ENCODE measurements around the gene SMARCA2.

SMARCA2 gene

DNA sequence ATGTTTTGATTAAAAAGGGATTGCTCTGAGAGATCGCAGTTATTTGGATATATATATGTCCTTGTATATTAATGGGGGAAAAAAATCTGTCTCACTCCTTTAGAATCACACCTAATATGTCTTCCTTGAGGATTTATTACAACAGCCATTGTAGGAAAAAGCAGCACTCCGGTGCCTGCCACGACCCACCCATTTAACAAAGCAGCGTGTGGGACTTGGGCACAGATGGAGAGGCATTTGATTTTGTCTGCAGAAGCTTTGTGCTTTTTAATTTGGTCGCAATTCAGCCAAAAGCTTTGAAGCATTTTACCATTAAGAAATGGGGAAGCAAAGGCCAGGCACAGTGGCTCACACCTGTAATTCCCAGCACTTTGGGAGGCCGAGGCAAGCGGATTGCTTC, 159.2 kb downstream of the SMARCA2 start:
- Histone ChIP-seq H3K9me2 (replicated peaks; ENCODE audit: insufficient read depth, low read length) (no peaks in the 10 kb centered on the region), H3K36me3 (replicated peaks; ENCODE audit: insufficient read depth, low read length) (0 out of 2 replicates have a peak, but pooled peaks cover 5% of the 10 kb centered on the region), H3K27me3 (replicated peaks; ENCODE audit: insufficient read depth, low read length) (no peaks in the 10 kb centered on the region), H3K4me1 (ENCODE audit: low read length) (no peaks in the 10 kb centered on the region), H3K4me2 (ENCODE audit: low read depth, low read length) (no peak overlapping the region), H3K27ac (ENCODE audit: low read length) (no peak overlapping the region), H4K20me1 (ENCODE audit: insufficient read depth, low read length) (no peaks in the 10 kb centered on the region), H3K4me3 (ENCODE audit: low read length) (no peak overlapping the region), H3F3A (ENCODE audit: insufficient read depth, low read length) (no peaks in the 10 kb centered on the region), H3K79me2 (ENCODE audit: low read length) (no peaks in the 10 kb centered on the region), H3K9ac (ENCODE audit: low read length) (no peak overlapping the region), H3K9me3 (replicated peaks; ENCODE audit: insufficient read depth, low read length) (no peaks in the 10 kb centered on the region), H2AFZ (ENCODE audit: low read length) (no peak overlapping the region)
- TF ChIP-seq EZH2phosphoT487 (IDR thresholded peaks at IDR 0.05; ENCODE audit: low read length) (no peak), EZH2 (optimal IDR thresholded peaks at IDR 0.05; ENCODE audit: low read depth, low read length) (no peak)
- TF ChIP-seq, protein P1, sequence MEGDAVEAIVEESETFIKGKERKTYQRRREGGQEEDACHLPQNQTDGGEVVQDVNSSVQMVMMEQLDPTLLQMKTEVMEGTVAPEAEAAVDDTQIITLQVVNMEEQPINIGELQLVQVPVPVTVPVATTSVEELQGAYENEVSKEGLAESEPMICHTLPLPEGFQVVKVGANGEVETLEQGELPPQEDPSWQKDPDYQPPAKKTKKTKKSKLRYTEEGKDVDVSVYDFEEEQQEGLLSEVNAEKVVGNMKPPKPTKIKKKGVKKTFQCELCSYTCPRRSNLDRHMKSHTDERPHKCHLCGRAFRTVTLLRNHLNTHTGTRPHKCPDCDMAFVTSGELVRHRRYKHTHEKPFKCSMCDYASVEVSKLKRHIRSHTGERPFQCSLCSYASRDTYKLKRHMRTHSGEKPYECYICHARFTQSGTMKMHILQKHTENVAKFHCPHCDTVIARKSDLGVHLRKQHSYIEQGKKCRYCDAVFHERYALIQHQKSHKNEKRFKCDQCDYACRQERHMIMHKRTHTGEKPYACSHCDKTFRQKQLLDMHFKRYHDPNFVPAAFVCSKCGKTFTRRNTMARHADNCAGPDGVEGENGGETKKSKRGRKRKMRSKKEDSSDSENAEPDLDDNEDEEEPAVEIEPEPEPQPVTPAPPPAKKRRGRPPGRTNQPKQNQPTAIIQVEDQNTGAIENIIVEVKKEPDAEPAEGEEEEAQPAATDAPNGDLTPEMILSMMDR (IDR thresholded peaks at IDR 0.05; ENCODE audit: low read length): no peak
- DNase-seq: no peak

DNA sequence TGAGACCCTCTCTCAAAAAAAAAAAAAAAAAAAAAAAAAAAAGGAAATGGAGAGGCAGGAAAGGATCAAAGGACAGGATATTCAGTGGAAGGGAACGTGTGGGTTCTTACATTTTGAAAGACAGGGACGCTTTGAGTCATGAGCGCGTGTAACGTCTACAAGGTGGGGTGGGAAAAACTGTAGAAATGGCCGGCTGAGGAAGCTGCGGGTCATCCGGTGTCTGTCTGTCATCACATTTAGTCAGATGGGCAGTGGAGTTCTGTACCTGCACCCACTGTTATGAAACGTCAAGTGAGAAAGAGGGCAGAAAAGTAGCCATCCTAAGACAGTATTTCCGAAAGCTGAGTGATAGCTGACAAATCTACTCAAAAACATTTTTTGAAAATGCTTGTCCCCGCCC, 159.8 kb downstream of the SMARCA2 start:
- Histone ChIP-seq H3K9me2 (replicated peaks; ENCODE audit: insufficient read depth, low read length) (no peaks in the 10 kb centered on the region), H3K27me3 (replicated peaks; ENCODE audit: insufficient read depth, low read length) (no peaks in the 10 kb centered on the region), H3K4me3 (ENCODE audit: low read length) (no peak overlapping the region), H3K4me2 (ENCODE audit: low read depth, low read length) (no peak overlapping the region), H2AFZ (ENCODE audit: low read length) (no peak overlapping the region), H3K27ac (ENCODE audit: low read length) (no peak overlapping the region), H3K4me1 (ENCODE audit: low read length) (no peaks in the 10 kb centered on the region), H3K36me3 (replicated peaks; ENCODE audit: insufficient read depth, low read length) (0 out of 2 replicates have a peak, but pooled peaks cover 5% of the 10 kb centered on the region), H4K20me1 (ENCODE audit: insufficient read depth, low read length) (no peaks in the 10 kb centered on the region), H3K79me2 (ENCODE audit: low read length) (no peaks in the 10 kb centered on the region), H3K9ac (ENCODE audit: low read length) (no peak overlapping the region), H3F3A (ENCODE audit: insufficient read depth, low read length) (no peaks in the 10 kb centered on the region), H3K9me3 (replicated peaks; ENCODE audit: insufficient read depth, low read length) (no peaks in the 10 kb centered on the region)
- DNase-seq: no peak
- TF ChIP-seq EZH2phosphoT487 (IDR thresholded peaks at IDR 0.05; ENCODE audit: low read length): no peak
- TF ChIP-seq, protein P1 (IDR thresholded peaks at IDR 0.05; ENCODE audit: low read length): no peak
- TF ChIP-seq EZH2 (optimal IDR thresholded peaks at IDR 0.05; ENCODE audit: low read depth, low read length): no peak

DNA sequence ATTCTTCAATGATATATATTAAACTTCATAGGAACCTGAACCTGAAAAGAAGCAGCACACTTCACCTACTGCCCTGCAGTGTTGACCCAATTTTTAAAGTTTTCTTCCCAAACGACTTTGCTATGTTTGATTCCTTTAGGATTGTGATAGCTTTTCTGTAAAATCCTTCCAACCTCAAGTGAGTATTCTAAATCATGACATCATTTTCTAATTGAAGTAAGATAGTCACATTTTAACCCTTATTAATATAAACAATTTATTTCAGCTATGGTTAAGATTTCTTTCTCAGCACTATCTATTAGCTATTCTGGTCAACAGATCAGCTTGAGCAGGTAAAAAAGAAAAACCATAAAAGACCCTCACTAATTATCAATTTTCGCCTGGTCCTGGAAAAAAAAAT, 162.0 kb downstream of the SMARCA2 start:
- Histone ChIP-seq H3K9me3 (replicated peaks; ENCODE audit: insufficient read depth, low read length) (no peaks in the 10 kb centered on the region), H4K20me1 (ENCODE audit: insufficient read depth, low read length) (no peaks in the 10 kb centered on the region), H3K4me2 (ENCODE audit: low read depth, low read length) (no peak overlapping the region), H3K9me2 (replicated peaks; ENCODE audit: insufficient read depth, low read length) (no peaks in the 10 kb centered on the region), H3F3A (ENCODE audit: insufficient read depth, low read length) (no peaks in the 10 kb centered on the region), H2AFZ (ENCODE audit: low read length) (no peak overlapping the region), H3K4me3 (ENCODE audit: low read length) (no peak overlapping the region), H3K9ac (ENCODE audit: low read length) (no peak overlapping the region), H3K79me2 (ENCODE audit: low read length) (no peaks in the 10 kb centered on the region), H3K36me3 (replicated peaks; ENCODE audit: insufficient read depth, low read length) (0 out of 2 replicates have a peak, but pooled peaks cover 5% of the 10 kb centered on the region), H3K27ac (ENCODE audit: low read length) (no peak overlapping the region), H3K27me3 (replicated peaks; ENCODE audit: insufficient read depth, low read length) (no peaks in the 10 kb centered on the region), H3K4me1 (ENCODE audit: low read length) (no peaks in the 10 kb centered on the region)
- TF ChIP-seq EZH2 (optimal IDR thresholded peaks at IDR 0.05; ENCODE audit: low read depth, low read length) (no peak), EZH2phosphoT487 (IDR thresholded peaks at IDR 0.05; ENCODE audit: low read length) (no peak)
- TF ChIP-seq, protein P1 (IDR thresholded peaks at IDR 0.05; ENCODE audit: low read length): no peak
- DNase-seq: no peak

Measured in MM.1S (cell line).